GM23338 (cell line): ENCODE results near the gene ACTBL2. TPM values are rescaled to one million over a fixed set of nuclear protein-coding genes. Genes with fewer than 3 reads are reported as not detected.

ENCODE experiments used
- ATAC-seq: fragments of 200-7000 bp; cut with Tn5 transposase; 3 replicates; pipeline ENCODE4 v1.9.1; 2020
- DNase-seq: peaks from one replicate; pipeline ENCODE4 v3.0.0-alpha.2; 2015; ENCODE audit warnings: low spot score
- H2AFZ ChIP-seq: fragments of 200-600 bp; sonication (generic); 2 replicates; pipeline ENCODE4 v1.8.0; 2016; ENCODE audit warnings: antibody characterized with exemption, mild to moderate bottlenecking, moderate library complexity
- H3F3A ChIP-seq: fragments of 200-600 bp; sonication (generic); replicated peaks from 2 replicates; pipeline ENCODE4 v1.8.0; 2017; ENCODE audit warnings: antibody characterized with exemption, mixed run types, low read depth
- H3K27ac ChIP-seq: fragments of 200-600 bp; sonication (generic); 2 replicates; pipeline ENCODE4 v1.6.1; 2016; ENCODE audit warnings: low read depth
- H3K27me3 ChIP-seq: fragments of 200-600 bp; sonication (generic); 2 replicates; pipeline ENCODE4 v1.8.0; 2016; ENCODE audit warnings: mild to moderate bottlenecking, mixed run types, moderate library complexity; ENCODE audit not compliant: insufficient read depth
- H3K36me3 ChIP-seq: fragments of 200-600 bp; sonication (generic); 2 replicates; pipeline ENCODE4 v1.8.0; 2016; ENCODE audit warnings: mild to moderate bottlenecking; ENCODE audit not compliant: insufficient read depth
- H3K4me1 ChIP-seq: fragments of 200-600 bp; sonication (generic); 2 replicates; pipeline ENCODE4 v1.8.0; 2016; ENCODE audit warnings: mild to moderate bottlenecking, moderate library complexity; ENCODE audit not compliant: insufficient read depth
- H3K4me2 ChIP-seq: fragments of 200-600 bp; sonication (generic); 2 replicates; pipeline ENCODE4 v1.7.1; 2017; ENCODE audit warnings: mixed run types
- H3K4me3 ChIP-seq: fragments of 200-600 bp; sonication (generic); 2 replicates; pipeline ENCODE4 v1.6.1; 2016; ENCODE audit warnings: mixed run types
- H3K79me2 ChIP-seq: fragments of 200-600 bp; sonication (generic); replicated peaks from 2 replicates; pipeline ENCODE4 v1.8.0; 2017; ENCODE audit warnings: mild to moderate bottlenecking; ENCODE audit not compliant: insufficient read depth
- H3K9me2 ChIP-seq: fragments of 200-600 bp; sonication (generic); 2 replicates; pipeline ENCODE4 v1.8.0; 2017; ENCODE audit not compliant: insufficient read depth
- H4K20me1 ChIP-seq: fragments of 200-600 bp; sonication (generic); replicated peaks from 2 replicates; pipeline ENCODE4 v1.8.0; 2017; ENCODE audit warnings: mild to moderate bottlenecking; ENCODE audit not compliant: insufficient read depth
- H3K27ac Mint-ChIP-seq: 2 replicates; pipeline ENCODE4 v1.8.0; 2020; ENCODE audit warnings: inconsistent platforms, mild to moderate bottlenecking, moderate library complexity, mixed read lengths
- H3K27me3 Mint-ChIP-seq: 3 replicates; pipeline ENCODE4 v1.8.0; 2022; ENCODE audit warnings: low read depth, mild to moderate bottlenecking, moderate library complexity, mixed read lengths, inconsistent platforms; ENCODE audit not compliant: insufficient read depth, poor library complexity
- H3K36me3 Mint-ChIP-seq: 3 replicates; pipeline ENCODE4 v1.8.0; 2021; ENCODE audit warnings: low read depth, mild to moderate bottlenecking, inconsistent platforms, moderate library complexity, mixed read lengths
- H3K4me1 Mint-ChIP-seq: 3 replicates; pipeline ENCODE4 v1.8.0; 2020; ENCODE audit warnings: mild to moderate bottlenecking, inconsistent platforms, mixed read lengths
- H3K4me3 Mint-ChIP-seq: 3 replicates; pipeline ENCODE4 v1.8.0; 2021; ENCODE audit warnings: moderate library complexity, mild to moderate bottlenecking, inconsistent platforms, mixed read lengths
- H3K9me3 Mint-ChIP-seq: 3 replicates; pipeline ENCODE4 v1.8.0; 2020; ENCODE audit warnings: moderate library complexity, mild to moderate bottlenecking, inconsistent platforms, mixed read lengths
- CREB1 ChIP-seq: fragments of 250-450 bp; sonication (Bioruptor Pico); IDR thresholded peaks from 2 replicates; pipeline ENCODE4 v1.5.0; 2020; ENCODE audit warnings: low read depth, mild to moderate bottlenecking, moderate library complexity
- CTCF ChIP-seq, 2 experiments: fragments of 200-600 bp in 1 of 2; sonication (generic) in 1 of 2; conservative IDR thresholded peaks; 2 replicates each; pipeline versions ENCODE4 v1.5.1 to v1.6.1; 2016 to 2017; ENCODE audit warnings: antibody characterized with exemption in 2 of 2, low read depth in 2 of 2, mild to moderate bottlenecking in 2 of 2, moderate library complexity in 1 of 2
- ETS1 ChIP-seq: IDR thresholded peaks from 2 replicates; pipeline ENCODE4 v1.6.1; 2016; ENCODE audit warnings: antibody characterized with exemption
- EZH2 ChIP-seq: fragments of 200-600 bp; sonication (generic); IDR thresholded peaks from one replicate; pipeline ENCODE4 v1.8.0; 2017; ENCODE audit warnings: antibody characterized with exemption, mild to moderate bottlenecking, low read depth; ENCODE audit not compliant: unreplicated experiment
- EZH2phosphoT487 ChIP-seq: fragments of 200-600 bp; sonication (generic); IDR thresholded peaks from one replicate; pipeline ENCODE4 v1.8.1; 2018; ENCODE audit warnings: antibody characterized with exemption; ENCODE audit not compliant: unreplicated experiment
- JUNB ChIP-seq: IDR thresholded peaks from one replicate; pipeline ENCODE4 v1.6.1; 2016; ENCODE audit warnings: antibody characterized with exemption; ENCODE audit not compliant: unreplicated experiment
- NANOG ChIP-seq: IDR thresholded peaks from 2 replicates; pipeline ENCODE4 v1.6.1; 2016; ENCODE audit warnings: antibody characterized with exemption, borderline replicate concordance
- POLR2AphosphoS5 ChIP-seq: IDR thresholded peaks from 2 replicates; pipeline ENCODE4 v1.6.1; 2016; ENCODE audit warnings: antibody characterized with exemption, low read depth
- REST ChIP-seq: IDR thresholded peaks from one replicate; pipeline ENCODE4 v1.6.1; 2018; ENCODE audit warnings: antibody characterized with exemption; ENCODE audit not compliant: unreplicated experiment
- STAT1 ChIP-seq: IDR thresholded peaks from one replicate; pipeline ENCODE4 v1.6.1; 2016; ENCODE audit warnings: antibody characterized with exemption; ENCODE audit not compliant: unreplicated experiment
- ZNF114 ChIP-seq: fragments of 250-450 bp; sonication (Bioruptor Pico); IDR thresholded peaks from 2 replicates; pipeline ENCODE4 v1.5.0; 2020; ENCODE audit warnings: mild to moderate bottlenecking, moderate library complexity
- ZNF331 ChIP-seq: fragments of 250-450 bp; sonication (Bioruptor Pico); IDR thresholded peaks from 2 replicates; pipeline ENCODE4 v1.5.0; 2020; ENCODE audit warnings: low read depth, mild to moderate bottlenecking, moderate library complexity
- ZNF462 ChIP-seq: fragments of 250-450 bp; sonication (Bioruptor Pico); IDR thresholded peaks from 2 replicates; pipeline ENCODE4 v1.5.0; 2020; ENCODE audit warnings: mild to moderate bottlenecking, moderate library complexity
- polyA plus RNA-seq: library from polyadenylated mRNA; unstranded; fragments of >200 nt; fragmentation: Nextera tagmentation; extraction: Ambion mirVana; gene quantifications from 2 replicates; pipeline ENCODE4 v1.2.1, GENCODE V29; 2016
- total RNA-seq: library from RNA; depleted of rRNA; stranded (reverse); fragments of >200 nt; shearing (Covaris generic); gene quantifications from 2 replicates; pipeline ENCODE4 v1.2.3, GENCODE V29; 2014

Gene ACTBL2
- total and polyA plus RNA-seq, 2 experiments from 2014 or later = not detected

- no peak for TF ChIP-seq CREB1 (CRISPR knock-in tag)
- no peak for TF ChIP-seq EZH2phosphoT487
- no peak for TF ChIP-seq EZH2
- TF ChIP-seq STAT1 = no peak
- no peak for TF ChIP-seq POLR2AphosphoS5
- TF ChIP-seq ETS1 = no peak
- TF ChIP-seq ZNF462 = no peak
- no peak for TF ChIP-seq REST
- no peak for TF ChIP-seq CTCF (conservative IDR thresholded peaks at IDR 0.05; ENCODE audit: low read depth in 2 of 2)
- TF ChIP-seq ZNF331 = no peak
- no peak for TF ChIP-seq NANOG
- TF ChIP-seq ZNF114 (CRISPR knock-in tag) = no peak
- no peak for TF ChIP-seq JUNB
- Mint-ChIP-seq H3K36me3 (no peaks in the 10 kb centered on the region), H3K4me1 (peaks cover 8% of the 10 kb centered on the region), H3K4me3 (no peak overlapping the region), H3K27ac (no peak overlapping the region), H3K27me3 (no peaks in the 10 kb centered on the region), H3K9me3 (no peaks in the 10 kb centered on the region)
- no peak for DNase-seq
- Histone ChIP-seq H4K20me1 (no peaks in the 10 kb centered on the region), H3K4me3 (no peak overlapping the region), H2AFZ (no peak overlapping the region), H3K4me1 (0 out of 2 replicates have a peak, but pooled peaks cover 5% of the 10 kb centered on the region), H3K4me2 (no peak overlapping the region), H3K9me2 (peaks cover 6% of the 10 kb centered on the region; the same call in 1 of the 2 replicates), H3K27me3 (no peaks in the 10 kb centered on the region), H3K27ac (no peak overlapping the region), H3K36me3 (no peaks in the 10 kb centered on the region), H3K79me2 (no peaks in the 10 kb centered on the region), H3F3A (no peaks in the 10 kb centered on the region)
- no peak for ATAC-seq
Measured at GRCh38 chr5:57492632-57493031, 10.0 kb upstream of the ACTBL2 start.
